Smooth muscle cell (in vitro differentiated cells): ENCODE data around the gene C21orf91. TPM values are rescaled to one million over a fixed set of nuclear protein-coding genes. Genes with fewer than 3 reads are reported as not detected.

Experiments
- DNase-seq: peaks from one replicate; lab custom pipeline; 2025; ENCODE audit not compliant: unreplicated experiment; lab: John Stamatoyannopoulos, UW
- H2AFZ ChIP-seq: fragments of 200-600 bp; sonication (generic); 2 replicates; pipeline ENCODE4 v1.6.0; 2016; ENCODE audit warnings: antibody characterized with exemption, low read depth, mild to moderate bottlenecking
- H3F3A ChIP-seq: fragments of 200-600 bp; sonication (generic); 2 replicates; pipeline ENCODE4 v1.6.0; 2017; ENCODE audit warnings: antibody characterized with exemption, low read depth
- H3K27ac ChIP-seq: fragments of 200-600 bp; sonication (generic); 2 replicates; pipeline ENCODE4 v1.5.1; 2016; ENCODE audit warnings: low read depth, mild to moderate bottlenecking
- H3K27me3 ChIP-seq: fragments of 200-600 bp; sonication (generic); 2 replicates; pipeline ENCODE4 v1.6.1; 2016; ENCODE audit warnings: low read depth, mild to moderate bottlenecking
- H3K36me3 ChIP-seq: fragments of 200-600 bp; sonication (generic); 2 replicates; pipeline ENCODE4 v1.5.1; 2016; ENCODE audit warnings: low read depth
- H3K4me1 ChIP-seq: fragments of 200-600 bp; sonication (generic); 2 replicates; pipeline ENCODE4 v1.5.1; 2016; ENCODE audit warnings: low read depth
- H3K4me2 ChIP-seq: fragments of 200-600 bp; sonication (generic); 2 replicates; pipeline ENCODE4 v1.6.0; 2016; ENCODE audit warnings: mild to moderate bottlenecking
- H3K4me3 ChIP-seq: fragments of 200-600 bp; sonication (generic); 2 replicates; pipeline ENCODE4 v1.5.1; 2016; ENCODE audit warnings: mild to moderate bottlenecking
- H3K79me2 ChIP-seq: fragments of 200-600 bp; sonication (generic); 2 replicates; pipeline ENCODE4 v1.6.0; 2016; ENCODE audit warnings: low read depth, mild to moderate bottlenecking
- H3K9ac ChIP-seq: fragments of 200-600 bp; sonication (generic); 2 replicates; pipeline ENCODE4 v1.6.0; 2016; ENCODE audit warnings: low read depth
- H3K9me3 ChIP-seq: fragments of 200-600 bp; sonication (generic); replicated peaks from 2 replicates; pipeline ENCODE4 v1.5.1; 2016; ENCODE audit warnings: low read depth
- H4K20me1 ChIP-seq: fragments of 200-600 bp; sonication (generic); 2 replicates; pipeline ENCODE4 v1.6.0; 2016; ENCODE audit warnings: low read depth
- CTCF ChIP-seq: fragments of 200-600 bp; sonication (generic); IDR thresholded peaks from 2 replicates; pipeline ENCODE4 v1.5.1; 2017; ENCODE audit warnings: borderline replicate concordance, mild to moderate bottlenecking, antibody characterized with exemption; ENCODE audit not compliant: insufficient read depth, poor library complexity, severe bottlenecking
- WGBS: methylation state at CpG from one replicate; pipeline ENCODE4 v1.1.7; 2016; ENCODE audit warnings: low lambda C conversion rate; 5-methylcytosine and 5-hydroxymethylcytosine counted together
- polyA plus RNA-seq: library from polyadenylated mRNA; unstranded; fragments of >200 nt; fragmentation: Nextera tagmentation; extraction: Ambion mirVana; gene quantifications from 2 replicates; pipeline ENCODE4 v1.2.1, GENCODE V29; 2016
- total RNA-seq: library from RNA; depleted of rRNA; stranded (reverse); fragments of >200 nt; gene quantifications from 2 replicates; pipeline ENCODE4 v1.2.3, GENCODE V29; 2014

C21orf91 gene
- total and polyA plus RNA-seq, 2 experiments from 2014 or later = 4.8 to 11.5 TPM

DNA sequence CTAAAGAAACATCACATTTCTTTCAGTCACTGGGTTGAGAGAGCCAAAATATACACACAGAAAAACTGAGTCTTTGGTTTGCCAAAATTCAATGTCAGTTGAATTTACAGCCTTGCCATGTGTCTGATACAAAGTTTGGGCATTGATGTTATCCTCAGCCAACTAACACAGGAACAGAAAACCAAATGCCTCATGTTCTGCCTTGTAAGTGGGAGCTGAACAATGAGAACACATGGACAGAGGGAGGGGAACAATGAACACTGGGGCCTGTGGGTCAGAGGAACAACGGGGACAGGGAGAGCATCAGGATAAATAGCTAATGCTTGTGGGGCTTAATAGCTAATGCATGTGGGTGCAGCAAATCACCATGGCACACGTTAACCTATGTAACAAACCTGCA, 39.6 kb upstream of the C21orf91 start:
- no peak for TF ChIP-seq CTCF

DNA sequence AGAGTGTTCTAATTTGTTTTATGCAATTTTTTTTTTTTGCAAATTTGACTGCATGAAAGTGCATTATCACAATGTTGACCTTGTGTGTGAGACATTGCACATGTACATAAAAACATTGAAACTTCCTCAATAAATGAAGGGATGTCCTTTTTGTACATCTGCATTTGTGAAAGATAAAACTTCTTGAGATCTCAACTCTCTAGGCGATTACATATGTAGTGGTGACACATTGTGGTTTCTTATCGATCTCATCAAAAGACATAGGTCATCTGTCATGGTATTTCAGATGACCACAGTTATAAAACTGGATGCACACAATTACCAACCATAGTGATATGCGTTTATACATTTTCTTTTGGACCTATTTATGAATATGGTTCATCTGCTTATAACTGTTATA, 35.6 kb upstream of the C21orf91 start:
- H3K9me3 ChIP-seq = no peaks in the 10 kb centered on the region
- no peak for TF ChIP-seq CTCF
- DNase-seq = no peak

More for the DNA sequence above, 39.6 kb upstream of the C21orf91 start:
- WGBS = 96% methylated on average over 2 of the region's 2 CpGs
- Histone ChIP-seq H3K27me3 (no peaks in the 10 kb centered on the region), H3K79me2 (no peaks in the 10 kb centered on the region), H3K9me3 (no peaks in the 10 kb centered on the region), H4K20me1 (no peaks in the 10 kb centered on the region), H3F3A (no peaks in the 10 kb centered on the region), H3K27ac (no peak overlapping the region), H3K4me1 (peaks cover 13% of the 10 kb centered on the region), H3K4me2 (no peak overlapping the region), H3K9ac (no peak overlapping the region), H2AFZ (no peak overlapping the region), H3K36me3 (no peaks in the 10 kb centered on the region), H3K4me3 (no peak overlapping the region)
- no peak for DNase-seq

DNA sequence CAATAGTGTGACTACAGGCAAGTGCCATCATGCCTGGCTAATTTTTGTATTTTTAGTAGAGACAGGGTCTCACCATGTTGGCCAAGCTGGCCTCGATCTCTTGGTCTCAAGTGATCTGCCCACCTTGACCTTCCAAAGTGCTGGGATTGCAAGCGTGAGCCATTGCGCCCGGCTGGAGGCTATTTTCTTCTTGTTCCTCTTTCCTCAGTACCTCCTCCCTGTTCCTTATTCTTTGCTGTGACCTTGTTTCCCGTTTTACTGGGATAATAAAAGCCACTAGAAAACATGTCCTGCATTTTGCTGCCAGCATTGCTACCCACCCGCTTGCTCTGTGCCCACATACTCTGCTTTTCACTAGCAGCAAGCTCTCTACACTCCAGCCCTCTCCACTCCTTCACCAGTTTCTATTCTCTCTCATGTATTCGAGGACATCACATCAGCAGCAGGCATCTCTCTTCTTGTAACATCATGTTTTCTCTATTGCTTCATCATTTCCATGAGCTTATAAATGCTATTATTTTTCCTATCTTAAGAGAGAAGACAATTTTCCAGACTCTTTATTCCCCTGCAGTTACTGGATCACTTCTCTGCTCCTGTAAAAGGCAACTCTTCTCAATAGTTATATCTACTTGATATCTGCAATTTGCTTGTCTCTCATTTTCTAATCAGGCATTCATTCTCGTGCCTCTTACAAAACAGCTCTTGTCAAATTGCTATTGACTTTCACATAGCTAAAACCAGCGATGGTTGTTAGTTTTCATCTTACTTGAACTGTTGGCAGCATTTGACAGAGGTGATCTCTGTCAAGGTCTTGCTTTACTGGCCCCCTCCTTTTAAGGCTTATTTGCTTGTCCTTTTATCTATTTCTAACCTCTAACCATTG, 34.5 kb upstream of the C21orf91 start:
- Histone ChIP-seq H3K36me3 (no peaks in the 10 kb centered on the region), H3K9ac (no peak overlapping the region), H3K4me3 (no peak overlapping the region), H4K20me1 (no peaks in the 10 kb centered on the region), H3K79me2 (no peaks in the 10 kb centered on the region), H3K4me1 (peaks cover 4% of the 10 kb centered on the region), H2AFZ (no peak overlapping the region), H3F3A (no peaks in the 10 kb centered on the region), H3K4me2 (no peak overlapping the region), H3K9me3 (no peaks in the 10 kb centered on the region), H3K27ac (no peak overlapping the region), H3K27me3 (no peaks in the 10 kb centered on the region)
- no peak for DNase-seq
- no peak for TF ChIP-seq CTCF
- 79% methylated on average over 9 of the region's 9 CpGs for WGBS

More for the DNA sequence above, 35.6 kb upstream of the C21orf91 start:
- 79% methylated on average over 3 of the region's 3 CpGs for WGBS
- H3K36me3 ChIP-seq = no peaks in the 10 kb centered on the region
- no peak overlapping the region for H3K9ac ChIP-seq
- no peaks in the 10 kb centered on the region for H3K27me3 ChIP-seq
- H3K4me2 ChIP-seq = no peak overlapping the region
- no peak overlapping the region for H2AFZ ChIP-seq
- no peak overlapping the region for H3K27ac ChIP-seq
- H3K4me1 ChIP-seq = peaks cover 13% of the 10 kb centered on the region
- no peaks in the 10 kb centered on the region for H3F3A ChIP-seq
- no peaks in the 10 kb centered on the region for H4K20me1 ChIP-seq
- no peak overlapping the region for H3K4me3 ChIP-seq
- no peaks in the 10 kb centered on the region for H3K79me2 ChIP-seq
